Ramos (cell line): Measurements from ENCODE around the gene TMEM129.
"Not testable (repeated sequence)": the region's sequence is repeated elsewhere in the genome, so short reads cannot be mapped to it uniquely, and the experiment has no call there.

Experiments
- in situ Hi-C: fragments of 300-500 bp; cut with MboI; formaldehyde crosslinking; loops from one replicate; pipeline ENCODE4 v1.14.3; 2022; ENCODE audit warnings: low sequenced_read_pairs; ENCODE audit not compliant: unreplicated experiment

TMEM129 gene

GRCh38 chr4:1678244-1678643 lies 42.9 kb downstream of the TMEM129 start:
- in situ Hi-C loops: no loop called here

GRCh38 chr4:1676605-1677525 lies 44.3 kb downstream of the TMEM129 start:
- in situ Hi-C loops: no loop called here

GRCh38 chr4:1675802-1676137 lies 45.4 kb downstream of the TMEM129 start:
- in situ Hi-C loops: no loop called here

GRCh38 chr4:1675136-1675801 lies 45.9 kb downstream of the TMEM129 start:
- in situ Hi-C loops: no loop called here

GRCh38 chr4:1674682-1675081 lies 46.4 kb downstream of the TMEM129 start:
- in situ Hi-C loops: no loop called here

- in situ Hi-C loops: no loop called here
These were observed 47.5 kb downstream of the TMEM129 start for GRCh38 chr4:1673671-1674070.

GRCh38 chr4:1671011-1671410 lies 50.1 kb downstream of the TMEM129 start:
- in situ Hi-C loops: not testable (repeated sequence)

GRCh38 chr4:1670279-1670678 lies 50.8 kb downstream of the TMEM129 start:
- in situ Hi-C loops: no loop called here

GRCh38 chr4:1669850-1670249 lies 51.3 kb downstream of the TMEM129 start:
- in situ Hi-C loops: no loop called here

- in situ Hi-C loops: no loop called here
These were observed 51.9 kb downstream of the TMEM129 start for GRCh38 chr4:1669270-1669669.

GRCh38 chr4:1668488-1668840 lies 52.7 kb downstream of the TMEM129 start:
- in situ Hi-C loops: no loop called here

- in situ Hi-C loops: no loop called here
These were observed 53.9 kb downstream of the TMEM129 start for GRCh38 chr4:1667273-1667672.

GRCh38 chr4:1666391-1666790 lies 54.7 kb downstream of the TMEM129 start:
- in situ Hi-C loops: no loop called here
